Uterus (tissue), 2 donors: ENCODE data around the gene PRELID1.

Source experiments
- CTCF ChIP-seq, 4 experiments: fragments of 200-600 bp in 2 of 4; fragments of 450-650 bp in 2 of 4; sonication (generic) in 2 of 4; IDR thresholded peaks; one replicate each; pipeline ENCODE4 v1.5.1; 2016 to 2019; ENCODE audit warnings: antibody characterized with exemption in 4 of 4, mild to moderate bottlenecking in 2 of 4, moderate library complexity in 1 of 4
- POLR2A ChIP-seq, 2 donors: fragments of 450-650 bp; IDR thresholded peaks; one replicate each; pipeline ENCODE4 v1.6.1; 2016; ENCODE audit warnings: antibody characterized with exemption in 2 of 2, mild to moderate bottlenecking in 1 of 2, moderate library complexity in 1 of 2

GRCh38 chr5:177288191-177288590 is 15.4 kb upstream of the PRELID1 start:
- no peak for TF ChIP-seq CTCF (IDR thresholded peaks at IDR 0.05)
- TF ChIP-seq POLR2A (IDR thresholded peaks at IDR 0.05), result no peak
